Suprapubic skin (tissue), 4 donors: ENCODE measurements around the gene CSN2. TPM values are rescaled to one million over a fixed set of nuclear protein-coding genes. Genes with fewer than 3 reads are reported as not detected.
"Not testable (repeated sequence)": the region's sequence is repeated elsewhere in the genome, so short reads cannot be mapped to it uniquely, and the experiment has no call there.

Source experiments
- DNase-seq, 2 donors: peaks; one replicate each; pipeline ENCODE4 v3.0.0-alpha.2; 2019; ENCODE audit warnings: low spot score in 2 of 2
- H3K27ac ChIP-seq: fragments of 200-600 bp; sonication (generic); one replicate; pipeline ENCODE4 v1.5.1; 2019
- H3K27me3 ChIP-seq: fragments of 200-600 bp; sonication (generic); one replicate; pipeline ENCODE4 v1.5.1; 2019
- H3K36me3 ChIP-seq: fragments of 200-600 bp; sonication (generic); one replicate; pipeline ENCODE4 v1.5.1; 2019
- H3K4me1 ChIP-seq: fragments of 200-600 bp; sonication (generic); one replicate; pipeline ENCODE4 v1.5.1; 2019
- H3K4me3 ChIP-seq: fragments of 200-600 bp; sonication (generic); one replicate; pipeline ENCODE4 v1.5.1; 2019; ENCODE audit warnings: mild to moderate bottlenecking
- H3K9me3 ChIP-seq: fragments of 200-600 bp; sonication (generic); one replicate; pipeline ENCODE4 v1.5.1; 2019
- CTCF ChIP-seq, 2 donors: fragments of 200-600 bp in 1 of 2; fragments of 450-650 bp in 1 of 2; sonication (generic) in 1 of 2; IDR thresholded peaks; one replicate each; pipeline ENCODE4 v1.5.1; 2016 to 2019; ENCODE audit warnings: antibody characterized with exemption in 2 of 2, mild to moderate bottlenecking in 1 of 2, moderate library complexity in 1 of 2
- EP300 ChIP-seq: sonication (generic); formaldehyde crosslinking; IDR thresholded peaks from one replicate; pipeline ENCODE4 v1.6.1; 2017; ENCODE audit warnings: antibody characterized with exemption
- POLR2A ChIP-seq, 2 donors: fragments of 450-650 bp; IDR thresholded peaks; one replicate each; pipeline ENCODE4 v1.6.1; 2017; ENCODE audit warnings: antibody characterized with exemption in 2 of 2, mild to moderate bottlenecking in 2 of 2, moderate library complexity in 2 of 2
- POLR2AphosphoS5 ChIP-seq, 3 donors: sonication (generic); formaldehyde crosslinking; IDR thresholded peaks; one replicate each; pipeline ENCODE4 v1.6.1; 2017; ENCODE audit warnings: antibody characterized with exemption in 3 of 3
- WGBS: methylation state at CpG from one replicate; pipeline ENCODE4 v1.1.5; 2018; 5-methylcytosine and 5-hydroxymethylcytosine counted together
- total RNA-seq, 4 donors: library from RNA; depleted of rRNA; stranded (reverse); fragments of >200 nt; gene quantifications; one replicate each; pipeline ENCODE4 v1.1.0, GENCODE V29; 2016

The CSN2 gene
- total RNA-seq, 4 donors from 2014 or later, result not detected

GRCh38 chr4:69936566-69936965 lies 29.0 kb downstream of the CSN2 start:
- no peak overlapping the region for H3K4me3 ChIP-seq
- H3K27me3 ChIP-seq, result no peaks in the 10 kb centered on the region
- H3K36me3 ChIP-seq, result no peaks in the 10 kb centered on the region
- H3K9me3 ChIP-seq, result no peaks in the 10 kb centered on the region
- H3K4me1 ChIP-seq, result no peaks in the 10 kb centered on the region
- no peak overlapping the region for H3K27ac ChIP-seq
- DNase-seq, result no peak
- TF ChIP-seq EP300 (no peak), POLR2A (IDR thresholded peaks at IDR 0.05) (no peak), POLR2AphosphoS5 (IDR thresholded peaks at IDR 0.05) (no peak), CTCF (IDR thresholded peaks at IDR 0.05) (no peak)

GRCh38 chr4:69934150-69934549 lies 31.4 kb downstream of the CSN2 start:
- TF ChIP-seq EP300, result no peak
- TF ChIP-seq POLR2A (IDR thresholded peaks at IDR 0.05), result no peak
- TF ChIP-seq CTCF (IDR thresholded peaks at IDR 0.05), result no peak
- TF ChIP-seq POLR2AphosphoS5 (IDR thresholded peaks at IDR 0.05), result no peak
- Histone ChIP-seq H3K36me3 (no peaks in the 10 kb centered on the region), H3K4me3 (no peak overlapping the region), H3K27me3 (no peaks in the 10 kb centered on the region), H3K27ac (no peak overlapping the region), H3K9me3 (no peaks in the 10 kb centered on the region), H3K4me1 (no peaks in the 10 kb centered on the region)
- 65% methylated on average over 4 of the region's 4 CpGs for WGBS
- no peak for DNase-seq

- H3K4me3 ChIP-seq, result no peak within 1 kb of the TSS
- no peak within 1 kb of the TSS for H3K27ac ChIP-seq
- TF ChIP-seq POLR2AphosphoS5 (IDR thresholded peaks at IDR 0.05), result no peak
- no peak for TF ChIP-seq CTCF (IDR thresholded peaks at IDR 0.05)
- no peak for TF ChIP-seq EP300
- no peak for TF ChIP-seq POLR2A (IDR thresholded peaks at IDR 0.05)
- WGBS, result 98% methylated on average over 3 of the region's 3 CpGs
- H3K4me1 ChIP-seq, result no peaks in the 10 kb centered on the region
- DNase-seq, result no peak
- no peaks in the 10 kb centered on the region for H3K36me3 ChIP-seq
- no peaks in the 10 kb centered on the region for H3K27me3 ChIP-seq
- H3K9me3 ChIP-seq, result no peaks in the 10 kb centered on the region
Measured at GRCh38 chr4:69930768-69931167, 34.8 kb downstream of the CSN2 start, which contains the start of gene CSN1S1. CSN1S1 (plus strand) TSS chr4:69931068; CDS start chr4:69932556, 1,488 bp downstream.

- H3K27me3 ChIP-seq, H3K36me3 ChIP-seq, DNase-seq, H3K4me1 ChIP-seq, H3K27ac ChIP-seq, H3K9me3 ChIP-seq, H3K4me3 ChIP-seq: not testable (repeated sequence)
- 96% methylated on average over 13 of the region's 33 CpGs for WGBS
Measured at GRCh38 chr4:69923782-69924410, 41.6 kb downstream of the CSN2 start.

- H3K36me3 ChIP-seq, result no peaks in the 10 kb centered on the region
- no peak for DNase-seq
- H3K4me3 ChIP-seq, result no peak overlapping the region
- no peak for TF ChIP-seq POLR2A (IDR thresholded peaks at IDR 0.05)
- no peak for TF ChIP-seq CTCF (IDR thresholded peaks at IDR 0.05)
- no peak for TF ChIP-seq EP300
- no peak for TF ChIP-seq POLR2AphosphoS5 (IDR thresholded peaks at IDR 0.05)
- WGBS, result 50% methylated on average over 4 of the region's 4 CpGs
- no peak overlapping the region for H3K27ac ChIP-seq
- H3K4me1 ChIP-seq, result no peaks in the 10 kb centered on the region
- no peaks in the 10 kb centered on the region for H3K27me3 ChIP-seq
- H3K9me3 ChIP-seq, result no peaks in the 10 kb centered on the region
Measured at GRCh38 chr4:69920874-69921273, 44.7 kb downstream of the CSN2 start.
